Measurements from ENCODE around the gene MYO6. TPM values are rescaled to one million over a fixed set of nuclear protein-coding genes. Genes with fewer than 3 reads are reported as not detected.

Gene MYO6
- total and polyA plus RNA-seq, 12 donors = 11.1 to 27.1 (median 16.2) TPM

GRCh38 chr6:75907444-75907843 is 158.4 kb downstream of the MYO6 start:
- TF ChIP-seq, protein P1, sequence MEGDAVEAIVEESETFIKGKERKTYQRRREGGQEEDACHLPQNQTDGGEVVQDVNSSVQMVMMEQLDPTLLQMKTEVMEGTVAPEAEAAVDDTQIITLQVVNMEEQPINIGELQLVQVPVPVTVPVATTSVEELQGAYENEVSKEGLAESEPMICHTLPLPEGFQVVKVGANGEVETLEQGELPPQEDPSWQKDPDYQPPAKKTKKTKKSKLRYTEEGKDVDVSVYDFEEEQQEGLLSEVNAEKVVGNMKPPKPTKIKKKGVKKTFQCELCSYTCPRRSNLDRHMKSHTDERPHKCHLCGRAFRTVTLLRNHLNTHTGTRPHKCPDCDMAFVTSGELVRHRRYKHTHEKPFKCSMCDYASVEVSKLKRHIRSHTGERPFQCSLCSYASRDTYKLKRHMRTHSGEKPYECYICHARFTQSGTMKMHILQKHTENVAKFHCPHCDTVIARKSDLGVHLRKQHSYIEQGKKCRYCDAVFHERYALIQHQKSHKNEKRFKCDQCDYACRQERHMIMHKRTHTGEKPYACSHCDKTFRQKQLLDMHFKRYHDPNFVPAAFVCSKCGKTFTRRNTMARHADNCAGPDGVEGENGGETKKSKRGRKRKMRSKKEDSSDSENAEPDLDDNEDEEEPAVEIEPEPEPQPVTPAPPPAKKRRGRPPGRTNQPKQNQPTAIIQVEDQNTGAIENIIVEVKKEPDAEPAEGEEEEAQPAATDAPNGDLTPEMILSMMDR (IDR thresholded peaks at IDR 0.05) = no peak
- TF ChIP-seq POLR2A (IDR thresholded peaks at IDR 0.05) = no peak
- Histone ChIP-seq H3K9me3 (replicated peaks in 1 of 3) (no peaks in the 10 kb centered on the region), H3K27me3 (no peaks in the 10 kb centered on the region), H3K27ac (no peak overlapping the region), H3K4me3 (no peak overlapping the region), H3K36me3 (replicated peaks in 1 of 2) (no peaks in the 10 kb centered on the region), H3K4me1 (replicated peaks in 1 of 2) (no peaks in the 10 kb centered on the region)
- intact Hi-C loops (cut with DNase I) = no loop called here
- WGBS, 4 donors = 84 to 97% (median 92%) methylated on average over 2 of the region's 2 CpGs
- DNase-seq = no peak

- H3K9me3 ChIP-seq (replicated peaks in 1 of 3) = no peaks in the 10 kb centered on the region
- no peak for DNase-seq
Observed at GRCh38 chr6:75913040-75913439, 164.0 kb downstream of the MYO6 start.

DNA sequence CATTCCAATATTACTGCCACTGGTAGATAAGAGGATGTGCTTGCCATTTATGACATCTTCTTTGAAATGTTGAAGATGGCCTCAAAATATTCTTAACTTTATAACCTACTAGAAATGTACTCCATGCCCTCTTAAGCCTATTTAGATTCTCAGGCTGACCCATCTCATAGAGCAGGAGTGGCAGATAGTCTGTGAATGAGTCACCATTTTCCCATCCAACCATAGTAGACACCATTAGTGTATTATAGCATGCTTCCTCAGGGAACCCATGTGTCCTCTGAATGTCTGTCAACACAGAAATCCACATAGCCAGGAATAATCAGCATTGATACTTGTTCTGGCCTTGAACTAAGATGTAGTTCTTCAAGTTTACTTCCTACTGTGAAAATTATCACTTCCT is 173.2 kb downstream of the MYO6 start:
- TF ChIP-seq, protein P1 (IDR thresholded peaks at IDR 0.05) = no peak
- TF ChIP-seq POLR2A (IDR thresholded peaks at IDR 0.05) = no peak
- no peaks in the 10 kb centered on the region for H3K4me1 ChIP-seq (replicated peaks in 1 of 2)
- H3K9me3 ChIP-seq (replicated peaks in 1 of 3) = no peaks in the 10 kb centered on the region
- no peak for DNase-seq
- no peak overlapping the region for H3K27ac ChIP-seq
- H3K4me3 ChIP-seq = no peak overlapping the region
- no peaks in the 10 kb centered on the region for H3K27me3 ChIP-seq
- intact Hi-C loops (cut with DNase I) = no loop called here
- no peaks in the 10 kb centered on the region for H3K36me3 ChIP-seq (replicated peaks in 1 of 2)

More at GRCh38 chr6:75913040-75913439, 164.0 kb downstream of the MYO6 start:
- H3K4me1 ChIP-seq (replicated peaks in 1 of 2) = no peaks in the 10 kb centered on the region
- H3K36me3 ChIP-seq (replicated peaks in 1 of 2) = no peaks in the 10 kb centered on the region
- H3K27me3 ChIP-seq = no peaks in the 10 kb centered on the region
- intact Hi-C loops (cut with DNase I) = no loop called here
- TF ChIP-seq, protein P1 (IDR thresholded peaks at IDR 0.05) = no peak
- TF ChIP-seq POLR2A (IDR thresholded peaks at IDR 0.05) = no peak
- no peak overlapping the region for H3K27ac ChIP-seq
- no peak overlapping the region for H3K4me3 ChIP-seq

DNA sequence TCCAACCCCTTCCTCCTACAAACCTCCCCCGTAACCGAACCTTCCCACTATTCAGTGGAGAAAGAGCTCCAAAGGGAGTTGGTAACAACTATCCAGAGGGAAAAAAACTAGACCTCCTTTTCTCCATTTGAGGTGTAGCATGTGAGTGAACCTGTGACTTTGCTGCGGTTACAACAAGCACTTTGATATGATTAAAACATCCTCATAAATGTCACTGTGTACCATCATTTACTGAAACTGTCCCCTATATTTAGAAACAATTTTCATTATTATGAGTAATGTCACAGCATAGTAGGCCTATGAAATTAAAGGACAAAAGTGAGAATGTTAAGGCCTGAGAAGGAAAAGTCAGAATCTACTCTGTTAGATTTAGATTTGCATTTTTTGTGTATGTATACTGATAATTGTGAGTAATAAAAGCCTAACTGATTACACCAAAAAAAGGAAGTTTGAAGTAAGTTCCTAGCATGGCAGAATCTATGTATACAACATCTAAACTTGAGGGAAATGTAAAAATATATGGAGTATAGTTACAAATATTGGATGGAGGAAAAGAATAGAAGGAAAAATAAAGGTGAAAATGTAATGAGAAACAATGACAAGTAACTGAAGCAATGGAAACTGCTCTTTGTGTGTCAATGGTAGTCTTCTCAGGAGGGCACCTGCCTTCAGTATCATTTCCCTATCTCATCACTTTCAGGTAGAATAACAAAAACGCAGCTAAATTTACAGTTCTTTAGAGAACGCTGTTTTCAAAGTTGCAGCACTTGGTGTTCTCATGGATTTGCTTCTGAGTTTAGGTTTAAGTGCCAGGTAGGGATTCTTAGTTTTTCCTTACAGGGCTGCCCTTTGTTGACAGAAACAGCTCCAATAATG is 177.5 kb downstream of the MYO6 start:
- intact Hi-C loops (cut with DNase I) = no loop called here
- no peak overlapping the region for H3K27ac ChIP-seq
- H3K4me3 ChIP-seq = no peak overlapping the region
- H3K27me3 ChIP-seq = no peaks in the 10 kb centered on the region
- WGBS, 4 donors = 83 to 92% (median 88%) methylated on average over 5 of the region's 5 CpGs
- DNase-seq = no peak
- no peaks in the 10 kb centered on the region for H3K36me3 ChIP-seq (replicated peaks in 1 of 2)
- no peaks in the 10 kb centered on the region for H3K9me3 ChIP-seq (replicated peaks in 1 of 3)
- no peak for TF ChIP-seq POLR2A (IDR thresholded peaks at IDR 0.05)
- TF ChIP-seq, protein P1 (IDR thresholded peaks at IDR 0.05) = no peak
- H3K4me1 ChIP-seq (replicated peaks in 1 of 2) = no peaks in the 10 kb centered on the region

Measured in adrenal gland (tissue), 12 donors.